Upper lobe of left lung (tissue), 6 donors: ENCODE measurements around the gene COL23A1. TPM values are rescaled to one million over a fixed set of nuclear protein-coding genes. Genes with fewer than 3 reads are reported as not detected.

Experiments used
- ATAC-seq, 2 donors: fragments of 200-7000 bp; cut with Tn5 transposase; one replicate each; pipeline ENCODE4 v1.9.1; 2022; ENCODE audit warnings: mild to moderate bottlenecking in 2 of 2, moderate library complexity in 2 of 2; ENCODE audit not compliant: low FRiP score in 2 of 2
- DNase-seq, 2 donors: peaks; one replicate each; pipeline ENCODE4 v3.0.0-alpha.2; 2019 to 2020
- H3K27ac ChIP-seq, 4 donors: fragments of 200-600 bp; sonication (generic); one replicate each; pipeline ENCODE4 v1.5.1; 2016 to 2019
- H3K27me3 ChIP-seq, 4 donors: fragments of 200-600 bp; sonication (generic); one replicate each; pipeline ENCODE4 v1.5.1; 2017 to 2019
- H3K36me3 ChIP-seq, 4 donors: fragments of 200-600 bp; sonication (generic); one replicate each; pipeline ENCODE4 v1.5.1; 2016 to 2019
- H3K4me1 ChIP-seq, 4 donors: fragments of 200-600 bp; sonication (generic); one replicate each; pipeline ENCODE4 v1.5.1; 2018 to 2019
- H3K4me3 ChIP-seq, 4 donors: fragments of 200-600 bp; sonication (generic); one replicate each; pipeline ENCODE4 v1.5.1; 2017 to 2019; ENCODE audit warnings: mild to moderate bottlenecking in 2 of 4, moderate library complexity in 1 of 4
- H3K9me3 ChIP-seq, 4 donors: fragments of 200-600 bp; sonication (generic); one replicate each; pipeline ENCODE4 v1.5.1; 2018 to 2019
- CTCF ChIP-seq, 6 experiments: fragments of 450-650 bp in 4 of 6; fragments of 200-600 bp in 2 of 6; sonication (generic) in 2 of 6; IDR thresholded peaks; one replicate each; pipeline ENCODE4 v1.5.1; 2016 to 2019; ENCODE audit warnings: antibody characterized with exemption in 6 of 6
- EP300 ChIP-seq, 4 donors: sonication (generic); formaldehyde crosslinking; IDR thresholded peaks; one replicate each; pipeline ENCODE4 v1.5.1; 2017; ENCODE audit warnings: antibody characterized with exemption in 4 of 4, control low read depth in 2 of 4
- POLR2A ChIP-seq, 4 donors: fragments of 450-650 bp; IDR thresholded peaks; one replicate each; pipeline ENCODE4 v1.5.1; 2016 to 2017; ENCODE audit warnings: antibody characterized with exemption in 4 of 4, mild to moderate bottlenecking in 2 of 4
- POLR2AphosphoS5 ChIP-seq, 2 donors: sonication (generic); formaldehyde crosslinking; IDR thresholded peaks; one replicate each; pipeline ENCODE4 v1.5.1; 2017; ENCODE audit warnings: antibody characterized with exemption in 2 of 2
- WGBS, 2 donors: methylation state at CpG; one replicate each; pipeline ENCODE4 v1.1.5; 2017 to 2018; 5-methylcytosine and 5-hydroxymethylcytosine counted together
- total RNA-seq, 6 donors: library from RNA; depleted of rRNA in 4 of 6; stranded (reverse); fragments of >200 nt in 4 of 6; gene quantifications; one replicate each; pipeline versions ENCODE4 v1.1.0 to v1.2.1, GENCODE V29; 2016 to 2021
- donor health status: DM: no; HTN: no; CAD: no; lungs with moderate emphysema.
- donor health status: DM: no; HTN: yes; CAD: no; lungs with severe emphysema.

Gene COL23A1
- total RNA-seq, 6 donors from 2014 or later: 0.61 to 3.1 (median 1.5) TPM

DNA sequence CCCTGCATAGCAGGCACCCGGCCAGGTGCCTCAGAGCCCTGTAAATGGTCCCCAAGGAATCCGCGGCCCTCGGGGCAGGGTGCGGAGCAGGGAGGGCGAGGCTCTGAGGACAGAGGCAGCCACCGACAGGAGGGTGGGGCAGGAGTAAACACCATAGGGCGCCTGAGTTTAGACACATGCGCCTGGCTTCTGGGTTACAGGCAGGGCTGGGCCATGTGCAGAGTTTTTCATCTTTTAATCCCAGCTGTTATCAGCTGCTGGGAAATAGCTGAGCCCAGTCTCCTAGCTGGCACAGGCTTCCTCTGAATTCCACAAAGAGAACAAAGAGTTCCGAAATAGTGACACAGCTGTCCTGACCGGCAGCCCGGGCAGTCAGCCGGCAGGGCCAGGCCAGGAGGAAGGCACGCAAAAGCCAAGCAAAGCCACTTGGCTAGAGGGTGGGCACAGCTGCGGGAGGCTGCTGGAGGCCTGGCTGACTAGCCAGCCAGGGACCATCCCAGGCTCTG lies 258.6 kb downstream of the COL23A1 start:
- Histone ChIP-seq H3K27ac (peak overlapping the region; percentile 40 to 65 (median 60)), H3K27me3 (no peaks in the 10 kb centered on the region), H3K4me1 (peaks cover 16 to 24% (median 22%) of the 10 kb centered on the region in 4 donors), H3K9me3 (no peaks in the 10 kb centered on the region), H3K4me3 (no peak overlapping the region), H3K36me3 (no peaks in the 10 kb centered on the region)
- WGBS, 2 donors: 51 to 72% methylated on average over 4 to 15 of the region's 15 CpGs
- no peak for TF ChIP-seq CTCF (IDR thresholded peaks at IDR 0.05)
- peak; percentile 68 to 71 for TF ChIP-seq POLR2AphosphoS5 (IDR thresholded peaks at IDR 0.05)
- no peak for TF ChIP-seq POLR2A (IDR thresholded peaks at IDR 0.05)
- TF ChIP-seq EP300 (IDR thresholded peaks at IDR 0.05): peak in 3 of 4 donors; percentile 22 to 81 (median 54)
- peak; percentile 39 to 89 for DNase-seq
- peak; percentile 31 to 59 for ATAC-seq

- ATAC-seq: peak; percentile 4 to 61
- H3K4me1 ChIP-seq: peaks cover 16 to 24% (median 22%) of the 10 kb centered on the region in 4 donors
- no peak for TF ChIP-seq POLR2A (IDR thresholded peaks at IDR 0.05)
- TF ChIP-seq EP300 (IDR thresholded peaks at IDR 0.05): no peak
- no peak for TF ChIP-seq CTCF (IDR thresholded peaks at IDR 0.05)
- TF ChIP-seq POLR2AphosphoS5 (IDR thresholded peaks at IDR 0.05): no peak
- no peaks in the 10 kb centered on the region for H3K9me3 ChIP-seq
- no peak overlapping the region for H3K4me3 ChIP-seq
- no peak for DNase-seq
- peak overlapping the region; percentile 40 to 65 (median 54) for H3K27ac ChIP-seq
- no peaks in the 10 kb centered on the region for H3K36me3 ChIP-seq
- 64 to 65% methylated on average over 3 to 7 of the region's 7 CpGs for whole genome bisulfite sequencing, 2 donors
- H3K27me3 ChIP-seq: no peaks in the 10 kb centered on the region
Observed at GRCh38 chr5:178330791-178331404, 259.3 kb downstream of the COL23A1 start.

DNA sequence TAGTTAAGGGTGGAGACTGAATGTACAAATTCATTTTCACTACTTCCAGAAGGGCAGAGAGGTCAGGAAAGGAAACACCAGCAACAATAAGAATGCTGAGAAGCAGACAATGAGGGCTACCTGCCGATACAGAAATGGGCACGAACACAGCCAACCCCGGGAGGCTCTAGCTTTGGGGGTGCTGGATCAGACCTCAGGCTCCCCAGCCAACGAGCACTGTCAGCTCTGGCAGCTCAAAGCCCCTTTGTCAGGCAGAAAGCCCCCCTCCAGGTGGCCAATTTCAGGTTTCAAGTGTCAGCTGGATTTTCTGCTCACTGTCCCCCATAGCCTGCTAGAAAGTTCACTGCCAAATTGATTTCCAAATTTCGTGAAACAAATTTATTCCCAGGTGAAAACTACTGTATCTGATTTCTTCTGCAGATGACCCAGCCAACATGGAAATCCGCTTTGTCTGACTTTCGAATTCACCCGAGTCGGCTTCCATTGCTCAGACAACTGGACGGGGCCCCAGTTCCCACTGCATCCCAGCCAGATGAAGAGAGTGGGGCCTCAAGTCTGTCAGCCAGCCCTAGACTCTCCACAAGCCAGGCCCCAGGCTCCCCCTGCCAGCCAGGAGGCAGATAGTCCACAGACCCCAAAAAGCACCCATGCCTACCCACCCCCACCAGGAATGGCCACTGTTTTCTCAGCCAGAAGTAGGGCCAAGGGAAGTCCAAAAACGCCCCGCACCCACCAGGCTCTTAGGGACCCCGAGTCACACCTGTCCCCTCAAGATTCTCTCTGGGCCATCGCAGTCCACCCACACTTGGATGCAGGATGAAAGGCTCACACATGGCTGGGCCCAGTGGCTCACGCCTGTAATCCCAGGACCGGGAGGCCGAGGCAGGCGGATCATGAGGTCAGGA lies 261.1 kb downstream of the COL23A1 start:
- no peak for DNase-seq

More for the DNA sequence above, 261.1 kb downstream of the COL23A1 start:
- Histone ChIP-seq H3K4me1 (peaks cover 16 to 28% (median 22%) of the 10 kb centered on the region in 4 donors), H3K4me3 (no peak overlapping the region), H3K36me3 (no peaks in the 10 kb centered on the region), H3K27me3 (no peaks in the 10 kb centered on the region), H3K9me3 (no peaks in the 10 kb centered on the region), H3K27ac (no peak overlapping the region)
- no peak for TF ChIP-seq POLR2A (IDR thresholded peaks at IDR 0.05)
- no peak for TF ChIP-seq CTCF (IDR thresholded peaks at IDR 0.05)
- TF ChIP-seq EP300 (IDR thresholded peaks at IDR 0.05): no peak
- no peak for TF ChIP-seq POLR2AphosphoS5 (IDR thresholded peaks at IDR 0.05)
- no peak for ATAC-seq
- 89% methylated on average over 18 of the region's 18 CpGs for WGBS, 2 donors
